KBM-7 (cell line): ENCODE data around the gene TIMP1.
A peak's percentile ranks its signal among the peaks of the same experiment; 100 is the strongest.
"Not testable (repeated sequence)": the region's sequence is repeated elsewhere in the genome, so short reads cannot be mapped to it uniquely, and the experiment has no call there.

ENCODE experiments used
- DNase-seq: peaks from one replicate; pipeline ENCODE4 v3.0.0-alpha.2; 2015
- in situ Hi-C: fragments of 300-500 bp; cut with MboI; formaldehyde crosslinking; loops from 2 replicates; pipeline ENCODE4 v1.14.3; 2020; ENCODE audit warnings: low sequenced_read_pairs, low pct_unique_long_range_greater_than_20kb, mixed read lengths

The TIMP1 gene

DNA sequence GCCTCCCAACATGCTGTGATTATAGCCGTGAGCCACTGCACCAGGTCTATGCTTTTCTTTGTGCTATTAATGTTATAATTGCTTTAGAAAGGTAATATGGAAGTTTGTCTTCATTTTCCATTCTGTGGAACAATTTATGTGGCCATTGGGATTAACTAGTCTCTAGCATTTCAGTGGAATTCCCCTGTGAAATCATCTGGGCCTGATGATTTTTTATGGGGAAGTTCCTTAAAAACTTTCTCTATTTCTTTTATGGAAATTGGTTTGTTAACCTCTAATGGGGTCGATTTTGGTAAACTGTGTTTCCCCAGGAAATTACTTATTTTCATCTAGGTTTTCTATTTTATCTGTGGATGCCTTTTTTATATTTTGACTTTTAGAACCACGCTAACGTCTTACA is 11.3 kb downstream of the TIMP1 start:
- DNase-seq, result no peak
- in situ Hi-C loops, result no loop called here

GRCh38 chrX:47595716-47596251 is 13.5 kb downstream of the TIMP1 start:
- in situ Hi-C loops, result no loop called here
- DNase-seq, result peak; percentile 42

- DNase-seq, result no peak
- in situ Hi-C loops, result no loop called here
These were observed 14.0 kb downstream of the TIMP1 start for GRCh38 chrX:47596256-47596655.

DNA sequence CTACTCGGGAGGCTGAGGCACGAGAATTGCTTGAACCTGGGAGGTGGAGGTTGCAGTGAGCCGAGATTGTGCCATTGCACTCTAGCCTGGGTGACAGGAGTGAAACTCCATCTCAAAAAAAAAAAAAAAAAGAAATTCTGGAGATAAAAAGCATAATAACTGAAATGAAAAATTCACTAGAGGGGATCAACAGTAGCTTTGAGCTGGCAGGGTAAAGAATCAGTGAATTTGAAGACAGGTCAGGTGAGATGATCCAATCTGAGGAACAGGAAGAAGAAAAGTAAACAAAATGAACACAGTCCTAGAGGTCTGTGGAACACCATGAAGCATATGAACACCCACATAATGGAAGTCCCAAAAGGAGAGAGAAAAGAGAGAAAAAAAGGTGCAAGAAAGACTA is 15.0 kb downstream of the TIMP1 start:
- in situ Hi-C loops, result no loop called here
- DNase-seq, result no peak

GRCh38 chrX:47603125-47603524 is 20.9 kb downstream of the TIMP1 start:
- in situ Hi-C loops, DNase-seq: not testable (repeated sequence)

- in situ Hi-C loops, result no loop called here
These were observed 22.8 kb downstream of the TIMP1 start for GRCh38 chrX:47605024-47605423.

GRCh38 chrX:47607091-47607490 is 24.9 kb downstream of the TIMP1 start:
- DNase-seq, result no peak
- in situ Hi-C loops, result no loop called here

More at GRCh38 chrX:47605024-47605423, 22.8 kb downstream of the TIMP1 start:
- DNase-seq, result peak; percentile 48

DNA sequence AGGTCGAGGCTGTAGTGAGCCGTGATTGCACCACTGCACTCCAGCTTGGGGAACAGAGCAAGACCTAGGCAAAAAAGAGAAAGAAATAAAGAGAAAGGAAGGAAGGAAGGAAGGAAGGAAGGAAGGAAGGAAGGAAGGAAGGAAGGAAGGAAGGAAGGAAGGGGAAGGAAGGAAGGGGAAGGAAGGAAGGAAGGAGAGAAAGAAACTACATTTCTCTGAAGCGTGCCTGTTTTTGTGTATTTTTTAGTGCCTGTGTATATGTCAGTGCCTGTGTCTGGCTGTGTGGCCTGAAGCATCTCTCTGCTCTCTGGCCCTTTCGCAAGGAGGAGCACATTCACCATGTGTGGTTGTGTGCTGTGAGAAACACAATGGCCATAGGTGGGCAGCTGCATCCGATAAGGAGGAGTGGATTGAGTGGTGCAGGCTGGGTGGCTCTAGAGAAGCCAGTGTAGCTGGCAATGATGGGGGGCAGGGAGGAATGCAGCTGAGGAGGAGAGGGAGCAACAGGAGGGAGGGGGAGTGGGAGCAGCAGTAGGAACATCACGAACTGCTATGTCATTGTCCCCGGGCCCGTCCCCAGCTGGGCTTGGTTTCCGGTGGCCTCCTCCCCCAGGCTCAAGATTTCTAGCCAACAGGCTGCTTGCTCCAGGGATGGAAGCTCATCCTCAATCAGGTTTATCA is 26.0 kb downstream of the TIMP1 start:
- peak; percentile 88 for DNase-seq
- in situ Hi-C loops, result no loop called here

DNA sequence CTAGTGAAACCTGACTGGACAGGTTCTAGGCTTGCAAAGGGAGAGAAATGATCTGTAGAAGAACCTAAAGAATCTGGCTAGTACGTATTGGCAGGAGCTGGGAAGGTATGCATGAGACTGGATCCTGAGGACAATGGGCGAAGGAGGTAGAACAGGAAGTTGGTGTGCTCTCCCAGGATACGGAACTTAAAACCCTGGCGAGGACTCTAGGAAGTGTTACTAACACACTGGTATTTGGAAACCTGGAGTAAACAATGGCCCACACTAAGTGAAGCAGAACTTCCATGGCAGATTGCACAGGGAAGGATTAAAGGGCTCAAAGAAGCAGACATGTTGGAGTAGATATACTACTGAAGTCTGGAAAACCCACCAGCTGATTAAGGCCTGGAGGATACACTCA is 28.3 kb downstream of the TIMP1 start:
- no peak for DNase-seq
- in situ Hi-C loops, result no loop called here

GRCh38 chrX:47611489-47611888 is 29.3 kb downstream of the TIMP1 start:
- in situ Hi-C loops, result no loop called here
- no peak for DNase-seq

DNA sequence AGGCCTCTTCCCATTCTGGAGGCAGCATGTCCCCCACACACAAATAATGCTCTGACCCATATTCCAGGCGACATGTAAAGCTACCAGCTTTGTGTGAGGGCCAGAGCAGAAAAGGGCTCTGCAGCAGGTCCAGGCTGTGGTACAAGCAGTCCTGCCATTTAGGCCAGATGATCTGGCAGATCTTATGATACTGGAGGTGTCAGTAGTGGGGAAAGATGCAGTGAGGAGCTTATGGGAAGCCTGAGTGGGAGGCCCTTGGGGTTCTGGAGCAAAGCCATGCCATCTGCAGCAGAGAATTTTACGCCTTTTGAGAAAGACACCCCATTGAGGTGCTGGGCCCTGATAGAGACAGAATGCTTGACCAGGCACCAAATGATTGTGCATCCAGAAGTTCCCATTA is 29.7 kb downstream of the TIMP1 start:
- in situ Hi-C loops, result no loop called here

GRCh38 chrX:47612418-47612817 is 30.2 kb downstream of the TIMP1 start:
- in situ Hi-C loops, result no loop called here

More for the DNA sequence above, 29.7 kb downstream of the TIMP1 start:
- no peak for DNase-seq

DNA sequence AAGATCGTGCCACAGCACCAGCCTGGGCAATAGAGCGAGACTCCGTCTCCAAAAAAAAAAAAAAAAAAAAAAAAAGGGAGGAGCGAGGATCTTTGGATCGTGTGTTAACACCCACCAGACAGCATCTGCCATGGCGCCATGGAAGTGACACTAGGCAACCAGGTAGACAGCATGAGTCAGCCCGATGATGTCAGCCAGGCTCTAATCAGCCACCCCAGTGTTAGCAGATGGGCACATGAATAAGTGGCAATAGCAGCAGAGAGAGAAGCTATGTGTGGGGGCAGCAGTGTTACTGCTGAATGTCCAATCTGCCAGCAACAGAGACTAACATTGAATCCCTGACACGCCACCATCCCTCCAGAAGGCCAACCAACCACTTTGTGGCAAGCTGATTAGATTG is 30.8 kb downstream of the TIMP1 start:
- in situ Hi-C loops, result no loop called here
- DNase-seq, result no peak

More at GRCh38 chrX:47612418-47612817, 30.2 kb downstream of the TIMP1 start:
- no peak for DNase-seq

GRCh38 chrX:47614618-47615017 is 32.4 kb downstream of the TIMP1 start:
- in situ Hi-C loops, result no loop called here
- no peak for DNase-seq

DNA sequence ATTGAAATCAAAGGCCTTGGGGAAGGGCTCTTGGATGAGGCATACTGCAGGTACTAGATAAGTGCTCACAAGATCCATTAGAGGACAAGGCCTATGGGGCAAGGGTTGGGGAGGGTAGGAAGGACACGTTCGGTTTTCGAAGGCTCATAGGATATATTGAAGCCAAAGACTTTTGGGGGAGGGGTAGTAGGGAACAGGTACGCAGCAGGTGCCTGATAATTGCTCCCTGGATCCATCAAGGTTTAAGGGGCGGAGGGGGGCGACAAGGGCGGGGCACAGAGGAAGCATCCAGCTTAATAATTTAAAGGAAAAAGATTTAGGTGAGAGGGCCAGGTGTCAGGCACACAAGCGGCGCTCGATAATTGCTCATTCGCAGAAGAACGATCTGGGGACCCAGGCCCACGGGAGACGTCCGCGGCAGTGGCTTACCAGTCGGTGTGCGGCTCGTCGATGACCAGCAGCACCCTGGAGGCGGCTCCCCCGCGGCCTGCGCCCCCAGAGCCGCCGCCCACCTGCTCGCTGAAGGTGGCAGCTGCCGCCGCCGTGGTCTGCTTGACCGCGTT is 36.8 kb downstream of the TIMP1 start:
- DNase-seq, result no peak
- in situ Hi-C loops, result no loop called here

GRCh38 chrX:47619486-47620302 is 37.5 kb downstream of the TIMP1 start, which contains the start of gene SYN1:
TSS of gene SYN1 (minus strand) at chrX:47619857. CDS start at chrX:47619728, 129 bp downstream.
- in situ Hi-C loops, result no loop called here
- DNase-seq, result peak; percentile 92

DNA sequence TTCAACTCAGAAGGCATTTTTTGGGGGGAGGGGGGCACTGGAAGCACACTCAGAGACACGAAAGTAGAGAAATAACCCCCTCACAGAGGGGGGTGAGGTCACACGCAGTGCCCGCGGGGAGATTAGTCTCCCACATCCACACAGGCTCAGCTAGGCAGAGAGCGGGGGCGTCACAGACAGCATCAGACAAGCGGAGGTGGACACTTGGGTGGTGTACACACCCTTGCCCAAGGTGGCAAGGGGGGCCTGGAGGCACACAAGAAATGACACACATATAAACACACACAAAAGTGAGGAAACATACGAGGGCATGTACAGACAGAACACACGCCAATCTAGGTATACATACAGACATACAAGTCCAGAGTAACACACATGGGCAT is 38.1 kb downstream of the TIMP1 start:
- in situ Hi-C loops, result no loop called here
- DNase-seq, result no peak

- no peak for DNase-seq
- in situ Hi-C loops, result no loop called here
These were observed 39.6 kb downstream of the TIMP1 start for GRCh38 chrX:47621851-47622250.

DNA sequence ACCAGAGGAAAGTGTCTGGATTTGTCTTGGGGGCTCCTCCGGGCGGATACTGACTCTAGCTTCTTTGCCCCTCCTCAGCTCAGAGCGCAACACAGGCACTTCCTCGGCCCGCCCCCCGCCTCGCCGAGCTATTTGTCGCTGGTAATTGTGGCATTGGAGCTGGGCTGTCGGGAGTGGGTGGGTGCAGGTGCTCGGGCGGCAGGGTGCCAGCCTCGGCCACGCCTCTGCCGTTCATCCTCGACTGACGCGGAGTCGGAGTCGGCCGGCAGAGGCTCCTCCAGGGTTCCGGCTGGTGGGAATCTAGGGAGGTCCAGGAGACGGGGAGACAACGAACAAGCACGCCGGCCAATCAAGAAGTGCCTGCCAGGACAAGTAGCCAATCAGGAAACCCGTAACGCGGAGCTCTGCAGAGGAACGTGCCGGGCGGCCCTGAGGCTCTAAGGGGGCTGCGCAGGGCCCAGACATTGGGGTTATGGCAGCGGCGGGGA is 41.3 kb downstream of the TIMP1 start:
- in situ Hi-C loops, result no loop called here
- DNase-seq, result no peak

- in situ Hi-C loops, result no loop called here
- DNase-seq, result no peak
These were observed 43.1 kb downstream of the TIMP1 start for GRCh38 chrX:47625365-47625764.
